ENCODE data around the gene CTSE.

DNA sequence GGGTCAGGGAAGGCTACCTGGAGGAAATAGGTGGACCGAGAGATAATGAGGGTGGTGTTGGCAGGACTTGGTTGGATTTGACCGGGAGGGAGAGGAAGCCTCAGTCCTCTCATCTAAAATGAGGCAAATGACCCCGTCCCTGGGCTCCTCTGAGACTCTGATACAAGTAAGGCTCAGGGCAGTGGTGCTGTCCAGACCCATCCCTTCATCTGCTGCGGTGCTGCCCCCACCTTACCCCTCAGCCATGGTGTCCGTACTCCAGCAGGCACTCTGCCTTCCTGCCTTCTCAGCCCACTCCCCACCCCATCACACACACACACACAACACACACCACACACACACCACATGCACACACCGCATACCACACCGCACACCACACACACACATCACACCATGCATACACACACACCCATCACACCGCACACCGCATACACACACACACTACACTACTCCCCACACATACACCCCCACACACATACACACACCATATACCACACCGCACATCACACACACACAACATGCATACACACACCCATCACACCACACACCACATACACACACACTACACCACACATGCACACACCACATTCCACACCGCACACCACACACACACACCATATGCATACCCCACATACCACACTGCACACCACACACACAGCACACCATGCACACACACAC is 51.1 kb downstream of the CTSE start:
- TF ChIP-seq RNF2 (IDR thresholded peaks at IDR 0.05; ENCODE audit: borderline replicate concordance, low read depth) (no peak), FOXS1 (CRISPR knock-in tag; IDR thresholded peaks at IDR 0.05) (no peak), MAFK (IDR thresholded peaks at IDR 0.05; ENCODE audit: partially characterized antibody) (no peak), POLR2A (IDR thresholded peaks at IDR 0.05; ENCODE audit: low read length) (no peak), SMC3 (IDR thresholded peaks at IDR 0.05) (no peak), KDM1A (IDR thresholded peaks at IDR 0.05; ENCODE audit: low read depth) (no peak), SREBF2 (IDR thresholded peaks at IDR 0.05) (no peak), RAD21 (conservative IDR thresholded peaks at IDR 0.05 in 1 of 2, IDR thresholded peaks at IDR 0.05 in 1 of 2) (no peak), CEBPB (IDR thresholded peaks at IDR 0.05) (no peak), CBX8 (IDR thresholded peaks at IDR 0.05) (no peak), RARB (CRISPR knock-in tag; IDR thresholded peaks at IDR 0.05) (no peak), TP53 (CRISPR knock-in tag; IDR thresholded peaks at IDR 0.05) (no peak)
- TF ChIP-seq, protein P1, sequence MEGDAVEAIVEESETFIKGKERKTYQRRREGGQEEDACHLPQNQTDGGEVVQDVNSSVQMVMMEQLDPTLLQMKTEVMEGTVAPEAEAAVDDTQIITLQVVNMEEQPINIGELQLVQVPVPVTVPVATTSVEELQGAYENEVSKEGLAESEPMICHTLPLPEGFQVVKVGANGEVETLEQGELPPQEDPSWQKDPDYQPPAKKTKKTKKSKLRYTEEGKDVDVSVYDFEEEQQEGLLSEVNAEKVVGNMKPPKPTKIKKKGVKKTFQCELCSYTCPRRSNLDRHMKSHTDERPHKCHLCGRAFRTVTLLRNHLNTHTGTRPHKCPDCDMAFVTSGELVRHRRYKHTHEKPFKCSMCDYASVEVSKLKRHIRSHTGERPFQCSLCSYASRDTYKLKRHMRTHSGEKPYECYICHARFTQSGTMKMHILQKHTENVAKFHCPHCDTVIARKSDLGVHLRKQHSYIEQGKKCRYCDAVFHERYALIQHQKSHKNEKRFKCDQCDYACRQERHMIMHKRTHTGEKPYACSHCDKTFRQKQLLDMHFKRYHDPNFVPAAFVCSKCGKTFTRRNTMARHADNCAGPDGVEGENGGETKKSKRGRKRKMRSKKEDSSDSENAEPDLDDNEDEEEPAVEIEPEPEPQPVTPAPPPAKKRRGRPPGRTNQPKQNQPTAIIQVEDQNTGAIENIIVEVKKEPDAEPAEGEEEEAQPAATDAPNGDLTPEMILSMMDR (IDR thresholded peaks at IDR 0.05), result no peak
